PC-9 (cell line): Measurements from ENCODE around the gene MCU. TPM values are rescaled to one million over a fixed set of nuclear protein-coding genes. Genes with fewer than 3 reads are reported as not detected.

Source experiments
- BruUV-seq: library from RNA; stranded (reverse); fragments of 400-500 nt; replicated peaks from 2 replicates; lab custom pipeline; 2021; lab: Mats Ljungman, UMichigan
- CTCF ChIA-PET: fragments of 300-600 bp; sonication (Branson Sonifier 250); formaldehyde crosslinking; loops from one replicate; lab custom pipeline; 2022; ENCODE audit warnings: antibody characterized with exemption; lab: Charles Lee
- POLR2A ChIA-PET: fragments of 300-600 bp; sonication (Branson Sonifier 250); formaldehyde crosslinking; loops from one replicate; lab custom pipeline; 2022; ENCODE audit warnings: antibody characterized with exemption; ENCODE audit not compliant: unreplicated experiment; lab: Charles Lee
- DNase-seq, 2 experiments: peaks; one replicate each; pipeline versions ENCODE4 v3.0.0 to v3.0.0-alpha.2; 2015 to 2022; ENCODE audit warnings: mixed read lengths in 1 of 2
- H2AFZ ChIP-seq: fragments of 200-600 bp; sonication (generic); 2 replicates; pipeline ENCODE4 v1.8.1; 2017; ENCODE audit warnings: antibody characterized with exemption
- H3F3A ChIP-seq: fragments of 200-600 bp; sonication (generic); 2 replicates; pipeline ENCODE4 v1.8.1; 2017; ENCODE audit warnings: antibody characterized with exemption, mild to moderate bottlenecking, low read depth; ENCODE audit not compliant: insufficient read depth
- H3K27ac ChIP-seq: fragments of 200-600 bp; sonication (generic); 2 replicates; pipeline ENCODE4 v1.6.1; 2016; ENCODE audit warnings: mixed run types
- H3K27me3 ChIP-seq: fragments of 200-600 bp; sonication (generic); 2 replicates; pipeline ENCODE4 v1.6.1; 2016; ENCODE audit warnings: low read depth, mixed run types; ENCODE audit not compliant: insufficient read depth
- H3K36me3 ChIP-seq: fragments of 200-600 bp; sonication (generic); 2 replicates; pipeline ENCODE4 v1.6.1; 2016; ENCODE audit warnings: low read depth, mixed run types
- H3K4me1 ChIP-seq: fragments of 200-600 bp; sonication (generic); replicated peaks from 2 replicates; pipeline ENCODE4 v1.6.1; 2016; ENCODE audit warnings: mixed run types; ENCODE audit not compliant: insufficient read depth
- H3K4me2 ChIP-seq: fragments of 200-600 bp; sonication (generic); 2 replicates; pipeline ENCODE4 v1.6.1; 2017; ENCODE audit warnings: mixed run types
- H3K4me3 ChIP-seq: fragments of 200-600 bp; sonication (generic); 2 replicates; pipeline ENCODE4 v1.6.1; 2016; ENCODE audit warnings: mixed run types
- H3K79me2 ChIP-seq: fragments of 200-600 bp; sonication (generic); 2 replicates; pipeline ENCODE4 v1.6.1; 2017; ENCODE audit warnings: low read depth, mixed run types
- H3K9me2 ChIP-seq: fragments of 200-600 bp; sonication (generic); 2 replicates; pipeline ENCODE4 v1.8.1; 2017; ENCODE audit warnings: mild to moderate bottlenecking; ENCODE audit not compliant: insufficient read depth
- H3K9me3 ChIP-seq: fragments of 200-600 bp; sonication (generic); 2 replicates; pipeline ENCODE4 v1.8.1; 2016; ENCODE audit warnings: low read depth; ENCODE audit not compliant: insufficient read depth
- H4K20me1 ChIP-seq: fragments of 200-600 bp; sonication (generic); 2 replicates; pipeline ENCODE4 v1.8.1; 2017; ENCODE audit not compliant: insufficient read depth
- CTCF ChIP-seq: fragments of 200-600 bp; sonication (generic); conservative IDR thresholded peaks from 2 replicates; pipeline ENCODE4 v1.6.1; 2017; ENCODE audit warnings: mixed run types, antibody characterized with exemption, mild to moderate bottlenecking, moderate library complexity
- EZH2 ChIP-seq: fragments of 200-600 bp; sonication (generic); IDR thresholded peaks from 2 replicates; pipeline ENCODE4 v1.8.0; 2017; ENCODE audit warnings: antibody characterized with exemption, low read depth
- intact Hi-C: fragments of 100-400 bp; cut with micrococcal nuclease; formaldehyde crosslinking; loops from one replicate; pipeline ENCODE4 v1.10.0; 2022; ENCODE audit not compliant: unreplicated experiment
- total RNA-seq: library from RNA; stranded (reverse); gene quantifications from 2 replicates; pipeline ENCODE4 v1.2.3, GENCODE V29; 2021

MCU gene
- total RNA-seq, 1 experiment from 2014 or later, result 59.5 TPM

GRCh38 chr10:72800000-72800740 is 108.2 kb downstream of the MCU start:
- no peak overlapping the region for H3K4me2 ChIP-seq
- H3K9me3 ChIP-seq, result no peaks in the 10 kb centered on the region
- no peak overlapping the region for H3K4me3 ChIP-seq
- H3K9me2 ChIP-seq, result no peaks in the 10 kb centered on the region
- H3K27ac ChIP-seq, result peak overlapping the region; percentile 21; the same call in 1 of the 2 replicates
- H4K20me1 ChIP-seq, result no peaks in the 10 kb centered on the region
- peaks cover 6% of the 10 kb centered on the region; the same call in 1 of the 2 replicates for H3K36me3 ChIP-seq
- CTCF ChIA-PET, result no interaction called here
- H3K4me1 ChIP-seq, result peaks cover 38% of the 10 kb centered on the region
- H3K27me3 ChIP-seq, result no peaks in the 10 kb centered on the region
- BruUV-seq, result no TSS peak
- no peak overlapping the region for H2AFZ ChIP-seq
- H3K79me2 ChIP-seq, result no peaks in the 10 kb centered on the region; the same call in 1 of the 2 replicates
- intact Hi-C loops, result loop anchor here (5.0 kb wide), 1 partner anchor 83 kb away; no protein-coding TSS in a partner anchor
- POLR2A ChIA-PET, result no interaction called here
- peaks cover 15% of the 10 kb centered on the region; the same call in 1 of the 2 replicates for H3F3A ChIP-seq
- TF ChIP-seq EZH2 (no peak), CTCF (no peak)
- DNase-seq, result no peak

GRCh38 chr10:72800741-72801092 is 108.8 kb downstream of the MCU start:
- no peak for DNase-seq
- intact Hi-C loops, result loop anchor here (5.0 kb wide), 1 partner anchor 83 kb away; no protein-coding TSS in a partner anchor
- no peaks in the 10 kb centered on the region for H4K20me1 ChIP-seq
- H3K4me3 ChIP-seq, result no peak overlapping the region
- H3K9me2 ChIP-seq, result no peaks in the 10 kb centered on the region
- no peak overlapping the region for H3K4me2 ChIP-seq
- peaks cover 6% of the 10 kb centered on the region; the same call in 1 of the 2 replicates for H3K36me3 ChIP-seq
- peak overlapping the region; percentile 32; the same call in 1 of the 2 replicates for H3K27ac ChIP-seq
- H3K4me1 ChIP-seq, result peaks cover 38% of the 10 kb centered on the region
- no TSS peak for BruUV-seq
- CTCF ChIA-PET, result interaction anchor here (0.7 kb wide), 1 partner anchor 950 kb away, joined by 3 read pairs; the partner anchor contains the start of gene PSAP
- no peaks in the 10 kb centered on the region for H3K27me3 ChIP-seq
- no peaks in the 10 kb centered on the region for H3K9me3 ChIP-seq
- TF ChIP-seq EZH2 (no peak), CTCF (no peak)
- POLR2A ChIA-PET, result interaction anchor here (0.6 kb wide), 1 partner anchor 294 kb away, joined by 31 read pairs; no protein-coding TSS in a partner anchor
- H3F3A ChIP-seq, result peaks cover 15% of the 10 kb centered on the region; the same call in 1 of the 2 replicates
- no peak overlapping the region for H2AFZ ChIP-seq
- no peaks in the 10 kb centered on the region; the same call in 1 of the 2 replicates for H3K79me2 ChIP-seq

- peaks cover 8% of the 10 kb centered on the region; the same call in 1 of the 2 replicates for H3F3A ChIP-seq
- intact Hi-C loops, result loop anchor here (5.0 kb wide), 1 partner anchor 84 kb away; no protein-coding TSS in a partner anchor
- no peaks in the 10 kb centered on the region for H4K20me1 ChIP-seq
- POLR2A ChIA-PET, result interaction anchor here (0.6 kb wide), 1 partner anchor 294 kb away, joined by 31 read pairs; no protein-coding TSS in a partner anchor
- no peak overlapping the region for H3K4me3 ChIP-seq
- H2AFZ ChIP-seq, result no peak overlapping the region
- no peaks in the 10 kb centered on the region for H3K27me3 ChIP-seq
- no peaks in the 10 kb centered on the region for H3K9me2 ChIP-seq
- no peak for DNase-seq
- H3K27ac ChIP-seq, result peak overlapping the region; percentile 32; the same call in 1 of the 2 replicates
- CTCF ChIA-PET, result interaction anchor here (0.7 kb wide), 1 partner anchor 950 kb away, joined by 3 read pairs; the partner anchor contains the start of gene PSAP
- TF ChIP-seq EZH2, result no peak
- no peak for TF ChIP-seq CTCF
- no peak overlapping the region for H3K4me2 ChIP-seq
- no TSS peak for BruUV-seq
- H3K4me1 ChIP-seq, result peaks cover 38% of the 10 kb centered on the region
- no peaks in the 10 kb centered on the region for H3K79me2 ChIP-seq
- no peaks in the 10 kb centered on the region for H3K9me3 ChIP-seq
- peaks cover 6% of the 10 kb centered on the region; the same call in 1 of the 2 replicates for H3K36me3 ChIP-seq
These were observed 109.4 kb downstream of the MCU start for GRCh38 chr10:72801263-72801868.
